OCI-LY1 (cell line): ENCODE measurements around the gene NR2C2.

Experiments
- H2AFZ ChIP-seq: fragments of 200-600 bp; sonication (generic), shearing (Covaris generic); 2 replicates; pipeline ENCODE4 v1.6.0; 2014; ENCODE audit warnings: antibody characterized with exemption, mild to moderate bottlenecking, low read length
- H3F3A ChIP-seq: fragments of 200-600 bp; sonication (generic), shearing (Covaris generic); 2 replicates; pipeline ENCODE4 v1.6.0; 2014; ENCODE audit warnings: mild to moderate bottlenecking, antibody characterized with exemption, low read length, moderate library complexity; ENCODE audit not compliant: insufficient read depth
- H3K27ac ChIP-seq: fragments of 200-600 bp; sonication (generic); 2 replicates; pipeline ENCODE4 v1.5.1; 2014; ENCODE audit warnings: low read length, mixed run types, mild to moderate bottlenecking, low read depth; ENCODE audit not compliant: poor library complexity, severe bottlenecking
- H3K27me3 ChIP-seq: fragments of 200-600 bp; sonication (generic); 2 replicates; pipeline ENCODE4 v1.6.0; 2014; ENCODE audit warnings: antibody characterized with exemption, mild to moderate bottlenecking, low read length, moderate library complexity; ENCODE audit not compliant: insufficient read depth
- H3K36me3 ChIP-seq: fragments of 200-600 bp; sonication (generic); 2 replicates; pipeline ENCODE4 v1.6.1; 2014; ENCODE audit warnings: mild to moderate bottlenecking, antibody characterized with exemption, low read length, moderate library complexity, mixed read lengths; ENCODE audit not compliant: insufficient read depth
- H3K4me1 ChIP-seq: fragments of 200-600 bp; sonication (generic); 2 replicates; pipeline ENCODE4 v1.5.1; 2014; ENCODE audit warnings: mild to moderate bottlenecking, low read length, moderate library complexity; ENCODE audit not compliant: insufficient read depth, severe bottlenecking
- H3K4me2 ChIP-seq: fragments of 200-600 bp; sonication (generic), shearing (Covaris generic); 2 replicates; pipeline ENCODE4 v1.6.1; 2014; ENCODE audit warnings: low read length
- H3K4me3 ChIP-seq: fragments of 200-600 bp; sonication (generic); 2 replicates; pipeline ENCODE4 v1.5.1; 2014; ENCODE audit warnings: low read length, low read depth, mild to moderate bottlenecking, mixed read lengths; ENCODE audit not compliant: poor library complexity, severe bottlenecking
- H3K79me2 ChIP-seq: fragments of 200-600 bp; shearing (Covaris generic); 2 replicates; pipeline ENCODE4 v1.6.1; 2016; ENCODE audit warnings: mixed run types, low read length, mixed read lengths; ENCODE audit not compliant: insufficient read depth
- H3K9ac ChIP-seq: fragments of 200-600 bp; sonication (generic), shearing (Covaris generic); 2 replicates; pipeline ENCODE4 v1.6.1; 2014; ENCODE audit warnings: mild to moderate bottlenecking, low read length, mixed read lengths
- H3K9me2 ChIP-seq: fragments of 200-600 bp; sonication (generic), shearing (Covaris generic); 2 replicates; pipeline ENCODE4 v1.6.1; 2014; ENCODE audit warnings: low read depth, mild to moderate bottlenecking, low read length, mixed read lengths
- H3K9me3 ChIP-seq: fragments of 200-600 bp; shearing (Covaris generic); 2 replicates; pipeline ENCODE4 v1.6.1; 2014; ENCODE audit warnings: low read length, mixed read lengths
- H4K20me1 ChIP-seq: fragments of 200-600 bp; sonication (generic), shearing (Covaris generic); 2 replicates; pipeline ENCODE4 v1.6.0; 2016; ENCODE audit warnings: mild to moderate bottlenecking, low read length; ENCODE audit not compliant: insufficient read depth
- EZH2 ChIP-seq: fragments of 200-600 bp; sonication (generic), shearing (Covaris generic); IDR thresholded peaks from 2 replicates; pipeline ENCODE4 v1.8.0; 2017; ENCODE audit warnings: borderline replicate concordance, mixed run types, mild to moderate bottlenecking, antibody characterized with exemption, low read length, moderate library complexity, mixed read lengths
- TF ChIP-seq, protein P1 (sequence below): fragments of 200-600 bp; sonication (generic), shearing (Covaris generic); IDR thresholded peaks from 2 replicates; pipeline ENCODE4 v1.5.1; 2017; ENCODE audit warnings: mild to moderate bottlenecking, antibody characterized with exemption, low read length, moderate library complexity, mixed read lengths

The NR2C2 gene

GRCh38 chr3:14929310-14930074 lies 17.9 kb upstream of the NR2C2 start:
- no peaks in the 10 kb centered on the region for H3K4me1 ChIP-seq
- H3K27ac ChIP-seq, result no peak overlapping the region
- H3K27me3 ChIP-seq, result no peaks in the 10 kb centered on the region
- no peaks in the 10 kb centered on the region for H3K36me3 ChIP-seq
- no peaks in the 10 kb centered on the region for H3F3A ChIP-seq
- H3K4me3 ChIP-seq, result no peak overlapping the region
- no peaks in the 10 kb centered on the region for H4K20me1 ChIP-seq
- H3K9me3 ChIP-seq, result no peaks in the 10 kb centered on the region
- H3K79me2 ChIP-seq, result no peaks in the 10 kb centered on the region
- TF ChIP-seq EZH2, result no peak
- TF ChIP-seq, protein P1, sequence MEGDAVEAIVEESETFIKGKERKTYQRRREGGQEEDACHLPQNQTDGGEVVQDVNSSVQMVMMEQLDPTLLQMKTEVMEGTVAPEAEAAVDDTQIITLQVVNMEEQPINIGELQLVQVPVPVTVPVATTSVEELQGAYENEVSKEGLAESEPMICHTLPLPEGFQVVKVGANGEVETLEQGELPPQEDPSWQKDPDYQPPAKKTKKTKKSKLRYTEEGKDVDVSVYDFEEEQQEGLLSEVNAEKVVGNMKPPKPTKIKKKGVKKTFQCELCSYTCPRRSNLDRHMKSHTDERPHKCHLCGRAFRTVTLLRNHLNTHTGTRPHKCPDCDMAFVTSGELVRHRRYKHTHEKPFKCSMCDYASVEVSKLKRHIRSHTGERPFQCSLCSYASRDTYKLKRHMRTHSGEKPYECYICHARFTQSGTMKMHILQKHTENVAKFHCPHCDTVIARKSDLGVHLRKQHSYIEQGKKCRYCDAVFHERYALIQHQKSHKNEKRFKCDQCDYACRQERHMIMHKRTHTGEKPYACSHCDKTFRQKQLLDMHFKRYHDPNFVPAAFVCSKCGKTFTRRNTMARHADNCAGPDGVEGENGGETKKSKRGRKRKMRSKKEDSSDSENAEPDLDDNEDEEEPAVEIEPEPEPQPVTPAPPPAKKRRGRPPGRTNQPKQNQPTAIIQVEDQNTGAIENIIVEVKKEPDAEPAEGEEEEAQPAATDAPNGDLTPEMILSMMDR, result no peak
- H3K4me2 ChIP-seq, result no peak overlapping the region
- no peak overlapping the region for H2AFZ ChIP-seq
- no peaks in the 10 kb centered on the region for H3K9me2 ChIP-seq
- no peak overlapping the region for H3K9ac ChIP-seq

DNA sequence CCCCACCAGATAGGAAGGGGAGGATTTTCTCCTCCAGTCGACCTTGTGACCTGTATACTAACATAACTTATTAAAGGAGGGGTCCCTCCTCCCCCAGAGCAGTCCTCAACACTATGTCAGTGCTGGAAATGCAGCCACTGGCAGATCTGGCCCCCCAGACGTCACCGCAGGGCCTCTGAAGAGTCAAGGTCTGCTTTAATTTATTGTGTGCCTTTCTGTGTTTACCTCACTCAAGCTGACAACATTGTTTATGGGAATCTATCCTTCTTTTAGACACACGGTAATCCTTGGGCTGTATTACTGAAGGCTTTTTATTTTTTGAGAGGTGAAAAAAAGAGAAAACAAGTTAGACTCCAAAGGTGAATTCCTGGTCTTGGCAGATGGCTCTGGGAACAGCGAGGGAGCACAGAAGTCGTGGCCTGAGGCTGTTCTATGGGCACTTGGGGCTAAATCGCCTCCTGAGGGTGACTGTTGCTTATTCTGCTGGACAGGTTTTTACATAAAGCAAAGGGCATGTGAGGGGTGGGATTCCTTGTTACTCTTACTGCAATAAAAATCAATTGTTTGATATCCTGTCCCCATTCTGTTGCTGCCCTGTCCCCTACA lies 13.5 kb upstream of the NR2C2 start:
- H3K9me3 ChIP-seq, result no peaks in the 10 kb centered on the region
- H4K20me1 ChIP-seq, result no peaks in the 10 kb centered on the region
- no peak overlapping the region for H3K27ac ChIP-seq
- no peaks in the 10 kb centered on the region for H3K4me1 ChIP-seq
- no peaks in the 10 kb centered on the region for H3K27me3 ChIP-seq
- no peak overlapping the region for H2AFZ ChIP-seq
- H3K4me2 ChIP-seq, result no peak overlapping the region
- TF ChIP-seq EZH2, result no peak
- TF ChIP-seq, protein P1, result no peak
- no peaks in the 10 kb centered on the region for H3K36me3 ChIP-seq
- H3K9me2 ChIP-seq, result no peaks in the 10 kb centered on the region
- no peaks in the 10 kb centered on the region for H3K79me2 ChIP-seq
- H3F3A ChIP-seq, result no peaks in the 10 kb centered on the region
- no peak overlapping the region for H3K4me3 ChIP-seq
- no peak overlapping the region for H3K9ac ChIP-seq

DNA sequence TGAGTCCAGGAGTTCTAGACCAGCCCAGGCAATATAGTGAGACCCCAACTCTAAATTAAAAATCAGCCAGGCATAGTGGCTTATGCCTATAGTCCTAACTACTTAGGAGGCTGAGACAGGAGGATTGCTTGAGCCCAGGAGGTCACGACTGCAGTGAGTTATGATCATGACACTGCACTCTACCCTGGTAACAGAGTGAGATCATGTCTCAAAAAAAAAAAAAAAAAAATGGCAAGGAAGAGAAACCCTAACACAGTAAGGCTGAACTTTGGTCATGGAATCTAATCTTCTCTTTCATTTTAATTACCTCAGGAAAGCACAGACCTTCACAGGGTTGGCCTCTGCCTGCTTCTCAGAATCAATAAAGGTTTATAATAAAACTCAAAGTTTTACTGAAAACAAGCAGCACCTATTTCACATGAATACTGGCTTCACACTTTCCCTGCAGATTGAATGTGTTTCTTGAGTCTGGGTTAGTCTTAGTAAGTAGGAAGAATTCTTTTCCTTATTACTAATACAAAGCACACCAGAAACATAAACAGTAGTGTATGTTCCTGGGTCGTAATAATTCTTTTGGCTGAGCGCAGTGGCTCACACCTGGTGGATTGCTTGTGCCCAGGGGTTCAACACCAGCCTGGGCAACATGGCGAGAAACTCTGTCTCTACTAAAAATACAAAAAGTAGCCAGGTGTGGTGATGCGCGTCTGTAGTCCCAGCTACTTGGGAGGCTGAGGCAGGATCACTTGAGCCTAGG lies 11.6 kb upstream of the NR2C2 start:
- H3K79me2 ChIP-seq, result no peaks in the 10 kb centered on the region
- H3K27ac ChIP-seq, result no peak overlapping the region
- H3K9me3 ChIP-seq, result no peaks in the 10 kb centered on the region
- no peak overlapping the region for H3K9ac ChIP-seq
- H3K36me3 ChIP-seq, result no peaks in the 10 kb centered on the region
- no peaks in the 10 kb centered on the region for H3K9me2 ChIP-seq
- H3K27me3 ChIP-seq, result no peaks in the 10 kb centered on the region
- H2AFZ ChIP-seq, result no peak overlapping the region
- no peaks in the 10 kb centered on the region for H3K4me1 ChIP-seq
- H3K4me2 ChIP-seq, result no peak overlapping the region
- no peak overlapping the region for H3K4me3 ChIP-seq
- H3F3A ChIP-seq, result no peaks in the 10 kb centered on the region
- no peaks in the 10 kb centered on the region for H4K20me1 ChIP-seq
- TF ChIP-seq, protein P1, result no peak
- no peak for TF ChIP-seq EZH2
